Activated T-helper 17 cell treated with anti-CD3 and anti-CD28 coated beads, Interleukin-2, amount 50 U/mL, for 72 hours (primary cell): Measurements from ENCODE around the gene NDC1. TPM values are rescaled to one million over a fixed set of nuclear protein-coding genes. Genes with fewer than 3 reads are reported as not detected.

Experiments used
- ATAC-seq: fragments of 150-1000 bp; cut with Tn5 transposase; replicated peaks from 2 replicates; pipeline ENCODE4 v1.10.0; 2021; ENCODE audit warnings: mild to moderate bottlenecking, moderate library complexity
- H3K27ac Mint-ChIP-seq: one replicate; pipeline ENCODE4 v1.8.0; 2022; ENCODE audit warnings: mixed read lengths
- H3K27me3 Mint-ChIP-seq: one replicate; pipeline ENCODE4 v1.8.0; 2022; ENCODE audit warnings: mixed read lengths
- H3K36me3 Mint-ChIP-seq: one replicate; pipeline ENCODE4 v1.8.0; 2022; ENCODE audit warnings: low read depth, mild to moderate bottlenecking, mixed read lengths
- H3K4me1 Mint-ChIP-seq: one replicate; pipeline ENCODE4 v1.8.0; 2022; ENCODE audit warnings: mixed read lengths
- H3K4me3 Mint-ChIP-seq: one replicate; pipeline ENCODE4 v1.8.0; 2022; ENCODE audit warnings: mild to moderate bottlenecking, mixed read lengths
- H3K9me3 Mint-ChIP-seq: one replicate; pipeline ENCODE4 v1.8.0; 2022; ENCODE audit warnings: mixed read lengths
- total RNA-seq, 2 donors: library from RNA; stranded (reverse); gene quantifications; one replicate each; pipeline ENCODE4 v1.2.3, GENCODE V29; 2022

Gene NDC1
- total RNA-seq, 2 donors from 2014 or later = 23.3 to 44.5 TPM

DNA sequence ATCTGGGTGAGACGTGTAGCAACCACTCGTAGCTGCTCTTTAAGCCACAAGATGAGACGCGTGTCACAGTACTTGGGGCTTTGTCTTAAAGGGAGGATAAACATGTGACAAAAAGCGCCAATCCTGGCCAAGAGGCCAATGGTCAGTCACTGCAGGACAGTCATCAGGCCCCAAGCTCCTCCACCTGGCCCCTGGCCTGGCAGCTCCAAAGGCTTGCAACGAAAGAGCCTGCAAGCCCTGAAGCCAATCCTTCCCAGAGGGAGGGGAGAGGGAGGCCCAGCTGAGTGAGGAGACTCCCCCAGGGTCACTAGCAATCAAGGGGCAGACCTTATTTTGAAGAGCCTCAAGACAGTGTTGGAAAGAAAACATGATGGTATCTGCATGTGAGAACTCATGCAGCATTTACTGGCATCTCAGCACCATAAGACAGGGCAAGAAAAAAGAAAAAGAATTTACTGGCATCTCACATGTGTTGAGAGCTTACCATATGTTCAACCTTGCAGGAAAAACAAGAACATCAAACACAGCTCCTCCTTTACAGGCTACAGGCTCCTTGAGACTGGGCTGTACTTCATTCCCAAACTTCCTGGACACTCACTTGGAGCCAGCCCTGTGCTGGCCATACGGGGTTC is 110.5 kb downstream of the NDC1 start:
- H3K9me3 Mint-ChIP-seq = no peaks in the 10 kb centered on the region
- H3K36me3 Mint-ChIP-seq = no peaks in the 10 kb centered on the region
- no peaks in the 10 kb centered on the region for H3K4me1 Mint-ChIP-seq
- peaks cover 6% of the 10 kb centered on the region for H3K27me3 Mint-ChIP-seq
- no peak overlapping the region for H3K4me3 Mint-ChIP-seq
- ATAC-seq = no peak
- H3K27ac Mint-ChIP-seq = no peak overlapping the region

- ATAC-seq = no peak
- Mint-ChIP-seq H3K9me3 (no peaks in the 10 kb centered on the region), H3K4me3 (no peak overlapping the region), H3K36me3 (no peaks in the 10 kb centered on the region), H3K27ac (no peak overlapping the region), H3K27me3 (no peaks in the 10 kb centered on the region), H3K4me1 (no peaks in the 10 kb centered on the region)
These were observed 112.0 kb downstream of the NDC1 start for GRCh38 chr1:53726009-53726600.

DNA sequence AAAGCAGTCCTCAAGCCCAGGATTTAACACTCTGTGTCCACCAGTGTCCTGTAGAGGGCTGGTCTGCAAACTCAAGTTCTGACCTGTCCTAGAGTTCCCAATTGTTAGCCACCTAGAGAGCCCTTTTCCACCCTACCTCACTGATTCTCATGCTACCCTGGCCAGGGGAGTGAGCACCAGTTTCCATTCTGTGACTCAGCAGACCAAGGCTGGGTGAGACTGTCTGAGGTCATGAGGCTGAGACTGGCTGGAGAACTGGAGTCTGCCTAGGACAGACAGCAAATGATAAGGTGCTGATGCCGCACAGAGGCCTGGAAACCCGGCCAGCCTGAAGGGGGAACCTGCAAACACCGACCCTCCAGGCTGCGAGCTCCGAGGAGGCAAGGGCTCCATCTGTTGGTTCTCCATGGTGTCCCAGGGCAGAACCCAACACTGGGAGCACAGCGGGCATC is 112.8 kb downstream of the NDC1 start:
- Mint-ChIP-seq H3K4me1 (no peaks in the 10 kb centered on the region), H3K27me3 (no peaks in the 10 kb centered on the region), H3K36me3 (no peaks in the 10 kb centered on the region), H3K9me3 (no peaks in the 10 kb centered on the region), H3K4me3 (no peak overlapping the region), H3K27ac (no peak overlapping the region)
- no peak for ATAC-seq

DNA sequence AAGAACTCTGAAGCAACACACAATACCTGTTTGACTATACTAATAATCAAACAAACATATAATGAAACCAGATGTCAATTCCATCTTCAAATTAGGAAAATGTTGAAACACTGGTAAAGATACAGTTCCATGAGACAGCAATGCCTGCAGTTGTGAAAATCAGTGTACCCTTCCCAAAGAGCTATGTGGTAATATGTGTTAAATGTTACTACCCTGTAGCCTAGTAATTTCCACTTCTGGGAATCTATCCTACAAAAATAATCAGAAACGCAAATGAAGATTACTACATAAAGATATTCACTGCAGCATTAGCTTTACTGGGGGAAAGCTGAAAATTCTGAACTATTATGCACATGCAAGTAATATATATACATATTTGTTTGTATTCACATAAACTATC is 116.1 kb downstream of the NDC1 start:
- no peaks in the 10 kb centered on the region for H3K36me3 Mint-ChIP-seq
- H3K4me1 Mint-ChIP-seq = no peaks in the 10 kb centered on the region
- peaks cover 6% of the 10 kb centered on the region for H3K27me3 Mint-ChIP-seq
- ATAC-seq = no peak
- no peak overlapping the region for H3K27ac Mint-ChIP-seq
- no peaks in the 10 kb centered on the region for H3K9me3 Mint-ChIP-seq
- H3K4me3 Mint-ChIP-seq = no peak overlapping the region

DNA sequence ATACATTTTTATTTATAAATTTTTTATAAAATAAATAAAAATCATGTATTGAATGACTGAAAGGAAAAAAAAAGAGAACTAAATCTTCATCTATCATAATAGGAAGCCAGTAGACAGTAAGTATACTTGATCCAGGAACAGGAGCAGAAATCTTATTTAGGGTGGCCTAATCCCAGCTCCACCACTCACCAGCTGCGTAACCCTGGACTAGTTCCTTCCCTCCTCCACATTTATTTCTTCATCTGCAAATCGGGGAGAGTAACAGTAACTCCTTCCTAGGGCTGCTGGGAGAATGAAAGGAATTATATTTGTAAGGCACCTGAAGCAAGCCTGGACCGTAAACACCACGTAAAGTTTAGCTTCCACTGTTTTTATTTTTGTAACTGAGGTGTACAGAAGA is 117.0 kb downstream of the NDC1 start:
- no peak for ATAC-seq
- Mint-ChIP-seq H3K27ac (no peak overlapping the region), H3K4me3 (no peak overlapping the region), H3K27me3 (peaks cover 6% of the 10 kb centered on the region), H3K9me3 (no peaks in the 10 kb centered on the region), H3K4me1 (no peaks in the 10 kb centered on the region), H3K36me3 (no peaks in the 10 kb centered on the region)

DNA sequence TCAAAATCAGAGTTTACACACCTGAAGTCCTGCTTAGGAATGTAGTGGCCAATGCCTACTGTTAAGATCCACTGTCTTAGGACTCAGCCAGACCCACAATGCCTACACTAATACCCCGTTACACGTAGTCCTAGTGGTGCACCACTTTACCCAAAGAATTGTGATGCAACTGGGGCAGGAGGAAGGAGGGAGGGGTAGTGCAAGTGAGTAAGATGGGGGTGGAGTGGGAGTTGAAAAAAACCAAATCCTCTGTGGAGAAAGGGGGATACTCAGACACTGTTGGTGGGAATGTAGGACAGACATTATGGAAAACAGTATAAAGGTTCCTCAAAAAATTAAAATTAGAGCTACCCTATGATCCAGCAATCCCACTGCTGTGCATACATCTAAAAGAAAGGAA is 118.6 kb downstream of the NDC1 start:
- no peak for ATAC-seq
- Mint-ChIP-seq H3K27ac (no peak overlapping the region), H3K4me3 (no peak overlapping the region), H3K4me1 (no peaks in the 10 kb centered on the region), H3K27me3 (peaks cover 6% of the 10 kb centered on the region), H3K9me3 (no peaks in the 10 kb centered on the region), H3K36me3 (no peaks in the 10 kb centered on the region)

- Mint-ChIP-seq H3K4me3 (no peak overlapping the region), H3K27ac (no peak overlapping the region), H3K9me3 (no peaks in the 10 kb centered on the region), H3K36me3 (no peaks in the 10 kb centered on the region), H3K4me1 (no peaks in the 10 kb centered on the region), H3K27me3 (peaks cover 9% of the 10 kb centered on the region)
- no peak for ATAC-seq
These were observed 119.7 kb downstream of the NDC1 start for GRCh38 chr1:53718443-53718842.

DNA sequence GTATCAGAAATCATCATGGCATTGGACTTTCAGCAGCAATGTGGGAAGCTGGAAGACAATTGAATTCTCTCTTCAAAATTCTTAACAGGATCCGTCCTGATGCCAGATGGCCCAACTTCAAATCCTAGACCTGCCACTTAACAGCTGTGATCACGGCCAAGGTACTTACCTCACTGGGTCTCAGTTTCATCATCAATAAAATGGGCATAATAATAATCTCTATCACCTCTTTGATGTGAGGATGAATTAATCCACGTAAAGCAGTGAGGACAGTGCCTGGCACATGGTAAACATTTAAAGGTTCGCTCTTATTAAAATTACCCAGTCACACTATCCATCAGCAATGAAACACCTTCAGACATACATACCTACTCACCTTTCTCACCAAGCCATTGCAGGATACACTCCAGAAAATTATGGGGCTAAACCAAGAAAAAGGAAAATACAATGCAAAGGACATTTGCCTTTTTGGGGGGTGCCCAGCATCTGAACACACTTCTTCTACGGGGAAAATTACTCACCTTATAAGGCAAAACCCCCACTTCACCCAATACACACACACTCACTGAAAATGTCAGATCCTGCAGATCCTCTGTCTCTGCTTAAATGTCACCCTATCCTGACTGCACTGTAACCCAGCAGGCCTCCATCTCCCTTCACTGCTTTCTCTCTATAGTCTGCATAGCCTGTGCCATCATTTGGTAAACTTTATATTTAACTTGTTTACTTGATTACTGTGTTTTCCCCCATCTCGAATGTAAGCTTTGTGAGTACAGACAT is 120.9 kb downstream of the NDC1 start:
- Mint-ChIP-seq H3K36me3 (no peaks in the 10 kb centered on the region), H3K4me3 (no peak overlapping the region), H3K27ac (no peak overlapping the region), H3K27me3 (peaks cover 9% of the 10 kb centered on the region), H3K4me1 (no peaks in the 10 kb centered on the region), H3K9me3 (no peaks in the 10 kb centered on the region)
- ATAC-seq = no peak

- no peak overlapping the region for H3K27ac Mint-ChIP-seq
- no peak for ATAC-seq
- no peak overlapping the region for H3K4me3 Mint-ChIP-seq
- no peaks in the 10 kb centered on the region for H3K9me3 Mint-ChIP-seq
- H3K4me1 Mint-ChIP-seq = no peaks in the 10 kb centered on the region
- H3K36me3 Mint-ChIP-seq = no peaks in the 10 kb centered on the region
- H3K27me3 Mint-ChIP-seq = peaks cover 9% of the 10 kb centered on the region
These were observed 121.9 kb downstream of the NDC1 start for GRCh38 chr1:53716150-53716549.

DNA sequence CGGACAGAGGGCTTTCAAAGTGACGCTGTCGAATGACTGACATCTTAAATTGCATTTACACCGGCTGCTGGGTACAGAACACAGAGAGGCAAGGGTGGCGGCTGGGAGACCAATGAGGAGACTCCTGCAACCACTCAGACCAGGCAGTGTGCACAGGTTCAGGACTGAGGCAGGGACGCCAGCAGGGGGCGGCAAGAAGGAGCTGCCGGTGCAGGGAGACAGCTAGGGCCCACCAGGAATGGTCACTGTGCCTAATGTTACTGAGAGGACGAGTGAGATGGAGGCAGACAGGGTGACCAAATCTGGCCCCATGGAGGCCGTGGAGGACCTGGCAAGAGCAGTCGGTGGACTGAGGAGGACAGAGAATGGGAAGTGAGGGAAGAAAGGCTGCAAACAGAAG is 122.6 kb downstream of the NDC1 start:
- Mint-ChIP-seq H3K27me3 (peaks cover 9% of the 10 kb centered on the region), H3K36me3 (no peaks in the 10 kb centered on the region), H3K27ac (no peak overlapping the region), H3K4me3 (no peak overlapping the region), H3K4me1 (no peaks in the 10 kb centered on the region), H3K9me3 (no peaks in the 10 kb centered on the region)
- no peak for ATAC-seq

Other genes with a start within 250 kb of the NDC1 start
- gene GLIS1, start 99.1 kb downstream of the NDC1 start, total RNA-seq = not detected
- gene YIPF1, start 51.5 kb upstream of the NDC1 start, total RNA-seq = 10 to 100 TPM; 13.7 to 14.8 TPM
- not detected for gene DIO1, start 55.9 kb upstream of the NDC1 start, total RNA-seq
- 10 to 100 TPM; 71.3 to 99.6 TPM for gene IFT25, start 107.4 kb upstream of the NDC1 start, total RNA-seq
- gene LRRC42, start 108.1 kb upstream of the NDC1 start, total RNA-seq = 10 to 100 TPM; 25.2 to 28.5 TPM
- not detected for gene LDLRAD1, start 179.9 kb upstream of the NDC1 start, total RNA-seq
- 100 to 1,000 TPM; 173 to 188 TPM for gene TMEM59, start 214.9 kb upstream of the NDC1 start, total RNA-seq
- gene TCEANC2, start 215.3 kb upstream of the NDC1 start, total RNA-seq = 10 to 100 TPM; 14.7 to 15.2 TPM